Smooth muscle cell (in vitro differentiated cells): ENCODE data around the gene ZBTB32. TPM values are rescaled to one million over a fixed set of nuclear protein-coding genes. Genes with fewer than 3 reads are reported as not detected.

ENCODE experiments used
- DNase-seq: peaks from one replicate; lab custom pipeline; 2025; ENCODE audit not compliant: unreplicated experiment; lab: John Stamatoyannopoulos, UW
- H2AFZ ChIP-seq: fragments of 200-600 bp; sonication (generic); 2 replicates; pipeline ENCODE4 v1.6.0; 2016; ENCODE audit warnings: antibody characterized with exemption, low read depth, mild to moderate bottlenecking
- H3F3A ChIP-seq: fragments of 200-600 bp; sonication (generic); 2 replicates; pipeline ENCODE4 v1.6.0; 2017; ENCODE audit warnings: antibody characterized with exemption, low read depth
- H3K27ac ChIP-seq: fragments of 200-600 bp; sonication (generic); 2 replicates; pipeline ENCODE4 v1.5.1; 2016; ENCODE audit warnings: low read depth, mild to moderate bottlenecking
- H3K27me3 ChIP-seq: fragments of 200-600 bp; sonication (generic); 2 replicates; pipeline ENCODE4 v1.6.1; 2016; ENCODE audit warnings: low read depth, mild to moderate bottlenecking
- H3K36me3 ChIP-seq: fragments of 200-600 bp; sonication (generic); 2 replicates; pipeline ENCODE4 v1.5.1; 2016; ENCODE audit warnings: low read depth
- H3K4me1 ChIP-seq: fragments of 200-600 bp; sonication (generic); 2 replicates; pipeline ENCODE4 v1.5.1; 2016; ENCODE audit warnings: low read depth
- H3K4me2 ChIP-seq: fragments of 200-600 bp; sonication (generic); 2 replicates; pipeline ENCODE4 v1.6.0; 2016; ENCODE audit warnings: mild to moderate bottlenecking
- H3K4me3 ChIP-seq: fragments of 200-600 bp; sonication (generic); 2 replicates; pipeline ENCODE4 v1.5.1; 2016; ENCODE audit warnings: mild to moderate bottlenecking
- H3K79me2 ChIP-seq: fragments of 200-600 bp; sonication (generic); 2 replicates; pipeline ENCODE4 v1.6.0; 2016; ENCODE audit warnings: low read depth, mild to moderate bottlenecking
- H3K9ac ChIP-seq: fragments of 200-600 bp; sonication (generic); 2 replicates; pipeline ENCODE4 v1.6.0; 2016; ENCODE audit warnings: low read depth
- H3K9me3 ChIP-seq: fragments of 200-600 bp; sonication (generic); replicated peaks from 2 replicates; pipeline ENCODE4 v1.5.1; 2016; ENCODE audit warnings: low read depth
- H4K20me1 ChIP-seq: fragments of 200-600 bp; sonication (generic); 2 replicates; pipeline ENCODE4 v1.6.0; 2016; ENCODE audit warnings: low read depth
- WGBS: methylation state at CpG from one replicate; pipeline ENCODE4 v1.1.7; 2016; ENCODE audit warnings: low lambda C conversion rate; 5-methylcytosine and 5-hydroxymethylcytosine counted together
- polyA plus RNA-seq: library from polyadenylated mRNA; unstranded; fragments of >200 nt; fragmentation: Nextera tagmentation; extraction: Ambion mirVana; gene quantifications from 2 replicates; pipeline ENCODE4 v1.2.1, GENCODE V29; 2016
- total RNA-seq: library from RNA; depleted of rRNA; stranded (reverse); fragments of >200 nt; gene quantifications from 2 replicates; pipeline ENCODE4 v1.2.3, GENCODE V29; 2014
- TF ChIP-seq, protein P1 (sequence below): fragments of 200-600 bp; sonication (generic); IDR thresholded peaks from 2 replicates; pipeline ENCODE4 v1.5.1; 2017; ENCODE audit warnings: borderline replicate concordance, mild to moderate bottlenecking, antibody characterized with exemption; ENCODE audit not compliant: insufficient read depth, poor library complexity, severe bottlenecking

The ZBTB32 gene
- total and polyA plus RNA-seq, 2 experiments from 2014 or later, result 1.3 TPM; not detected in 1

DNA sequence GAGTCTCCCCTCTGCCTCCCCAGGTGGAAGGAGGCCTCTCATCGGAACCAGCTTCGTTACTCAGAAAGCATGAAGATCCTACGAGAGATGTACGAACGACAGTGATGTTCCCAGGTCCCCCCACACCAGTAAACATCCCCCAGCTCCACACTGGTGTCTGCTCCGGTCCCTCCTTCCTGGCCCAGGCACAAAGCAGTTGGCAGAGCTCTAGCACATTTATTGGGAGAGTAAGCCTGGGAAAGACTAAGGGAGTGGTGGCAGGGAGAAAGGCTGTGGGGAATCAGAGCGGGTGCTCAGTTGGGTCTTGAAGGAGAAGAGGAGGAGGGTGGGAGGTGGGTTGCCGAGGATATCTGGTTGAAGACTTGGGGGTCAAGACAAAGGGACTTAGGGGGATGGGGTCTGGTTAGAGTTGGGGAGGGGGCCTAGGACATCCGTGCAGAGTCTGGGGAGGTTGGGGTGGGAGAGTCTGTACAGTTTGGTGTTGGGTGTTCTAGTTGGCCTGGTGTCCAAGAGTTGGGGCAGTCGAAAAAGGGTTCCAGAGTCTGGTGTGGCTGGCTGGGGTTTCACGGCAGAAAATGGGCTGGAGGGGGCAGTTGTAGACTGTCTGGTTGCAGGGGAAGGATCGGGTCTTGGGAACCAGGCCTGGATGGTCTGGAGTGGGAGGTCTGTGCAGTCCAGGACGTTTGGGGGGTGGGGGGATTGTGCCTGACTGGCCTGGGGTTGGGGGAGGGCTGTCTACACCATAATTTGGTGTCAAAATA is 50.2 kb downstream of the ZBTB32 start:
- H3K4me3 ChIP-seq, result peak overlapping the region; percentile 69
- no peaks in the 10 kb centered on the region for H3K9me3 ChIP-seq
- peaks cover 27% of the 10 kb centered on the region for H3F3A ChIP-seq
- peaks cover 19% of the 10 kb centered on the region for H4K20me1 ChIP-seq
- H3K4me1 ChIP-seq, result peaks cover 28% of the 10 kb centered on the region
- peaks cover 26% of the 10 kb centered on the region for H3K79me2 ChIP-seq
- no peak for DNase-seq
- WGBS, result 79% methylated on average over 13 of the region's 13 CpGs
- peak overlapping the region; percentile 99 for H3K27ac ChIP-seq
- no peaks in the 10 kb centered on the region for H3K36me3 ChIP-seq
- no peaks in the 10 kb centered on the region for H3K27me3 ChIP-seq
- peak overlapping the region; percentile 86 for H3K4me2 ChIP-seq
- peak overlapping the region; percentile 91 for H3K9ac ChIP-seq
- TF ChIP-seq, protein P1, sequence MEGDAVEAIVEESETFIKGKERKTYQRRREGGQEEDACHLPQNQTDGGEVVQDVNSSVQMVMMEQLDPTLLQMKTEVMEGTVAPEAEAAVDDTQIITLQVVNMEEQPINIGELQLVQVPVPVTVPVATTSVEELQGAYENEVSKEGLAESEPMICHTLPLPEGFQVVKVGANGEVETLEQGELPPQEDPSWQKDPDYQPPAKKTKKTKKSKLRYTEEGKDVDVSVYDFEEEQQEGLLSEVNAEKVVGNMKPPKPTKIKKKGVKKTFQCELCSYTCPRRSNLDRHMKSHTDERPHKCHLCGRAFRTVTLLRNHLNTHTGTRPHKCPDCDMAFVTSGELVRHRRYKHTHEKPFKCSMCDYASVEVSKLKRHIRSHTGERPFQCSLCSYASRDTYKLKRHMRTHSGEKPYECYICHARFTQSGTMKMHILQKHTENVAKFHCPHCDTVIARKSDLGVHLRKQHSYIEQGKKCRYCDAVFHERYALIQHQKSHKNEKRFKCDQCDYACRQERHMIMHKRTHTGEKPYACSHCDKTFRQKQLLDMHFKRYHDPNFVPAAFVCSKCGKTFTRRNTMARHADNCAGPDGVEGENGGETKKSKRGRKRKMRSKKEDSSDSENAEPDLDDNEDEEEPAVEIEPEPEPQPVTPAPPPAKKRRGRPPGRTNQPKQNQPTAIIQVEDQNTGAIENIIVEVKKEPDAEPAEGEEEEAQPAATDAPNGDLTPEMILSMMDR, result no peak
- no peak overlapping the region for H2AFZ ChIP-seq

- Histone ChIP-seq H3F3A (peaks cover 27% of the 10 kb centered on the region), H2AFZ (no peak overlapping the region), H3K9me3 (no peaks in the 10 kb centered on the region), H3K9ac (peak overlapping the region; percentile 91), H3K36me3 (no peaks in the 10 kb centered on the region), H3K27me3 (no peaks in the 10 kb centered on the region), H3K27ac (peak overlapping the region; percentile 99), H4K20me1 (peaks cover 23% of the 10 kb centered on the region), H3K4me3 (peak overlapping the region; percentile 69), H3K79me2 (peaks cover 32% of the 10 kb centered on the region), H3K4me2 (peak overlapping the region; percentile 86), H3K4me1 (peaks cover 28% of the 10 kb centered on the region)
- no peak for DNase-seq
- TF ChIP-seq, protein P1, result no peak
- 38% methylated on average over 16 of the region's 17 CpGs for WGBS
These were observed 50.8 kb downstream of the ZBTB32 start for GRCh38 chr19:35755131-35755549.

DNA sequence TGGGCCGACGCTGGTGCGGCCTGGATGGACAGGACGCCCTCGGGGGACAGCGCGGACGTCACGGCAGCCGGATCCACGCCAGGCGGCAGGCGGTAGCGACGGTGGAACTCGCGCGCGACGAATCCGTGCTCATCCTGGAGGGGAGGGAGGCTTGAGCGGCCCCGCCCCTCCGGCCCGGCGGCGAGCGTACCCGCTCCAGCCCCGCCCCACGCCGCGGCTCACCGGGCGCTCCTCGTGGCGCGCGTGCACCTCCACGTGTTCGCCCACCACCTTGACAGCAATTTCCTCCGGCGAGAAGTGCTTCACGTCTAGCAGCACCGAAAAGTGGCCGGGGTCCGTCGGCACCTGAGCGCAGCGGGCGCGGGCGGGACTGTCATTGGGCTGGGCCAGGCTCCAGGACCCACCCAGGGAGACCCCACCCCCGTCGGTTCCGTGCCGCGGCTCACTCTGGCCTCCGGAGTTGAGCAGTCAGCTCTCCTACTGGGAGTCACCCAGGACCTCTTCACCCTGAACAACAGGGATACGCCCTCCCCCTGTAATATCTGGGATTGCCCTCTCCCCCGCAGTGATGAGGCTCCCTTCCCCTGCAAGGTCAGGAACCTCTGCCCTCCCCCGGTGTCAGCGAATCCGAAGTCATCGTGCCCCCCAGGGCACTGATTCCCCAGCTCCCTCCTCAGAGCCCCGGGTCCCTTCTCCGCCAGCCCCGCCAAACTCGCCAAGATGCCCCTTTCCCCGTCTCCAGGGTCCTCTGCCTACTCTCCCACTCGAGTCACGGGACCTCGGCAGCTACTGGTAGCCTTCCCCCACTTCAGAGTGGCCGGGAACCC is 51.4 kb downstream of the ZBTB32 start:
- Histone ChIP-seq H3K4me1 (peaks cover 28% of the 10 kb centered on the region), H3K27me3 (no peaks in the 10 kb centered on the region), H3K9me3 (no peaks in the 10 kb centered on the region), H3F3A (peaks cover 27% of the 10 kb centered on the region), H3K36me3 (peaks cover under 1% of the 10 kb centered on the region), H3K4me3 (peak overlapping the region; percentile 69), H3K79me2 (peaks cover 33% of the 10 kb centered on the region), H2AFZ (no peak overlapping the region), H4K20me1 (peaks cover 23% of the 10 kb centered on the region), H3K4me2 (peak overlapping the region; percentile 86), H3K9ac (peak overlapping the region; percentile 91), H3K27ac (peak overlapping the region; percentile 99)
- 20% methylated on average over 34 of the region's 74 CpGs for WGBS
- TF ChIP-seq, protein P1, result no peak
- peak; percentile 41 for DNase-seq
